Right renal cortex interstitium (tissue), 3 donors: Measurements from ENCODE around the gene ADAD2. TPM values are rescaled to one million over a fixed set of nuclear protein-coding genes. Genes with fewer than 3 reads are reported as not detected.

ENCODE experiments used
- DNase-seq, 3 donors: peaks; one replicate each; pipeline ENCODE4 v3.0.0-alpha.2; 2013; ENCODE audit warnings: low read depth in 3 of 3, low spot score in 2 of 3
- polyA plus RNA-seq, 3 donors: library from polyadenylated mRNA; unstranded; fragments of 120-200 nt; gene quantifications; one replicate each; pipeline ENCODE4 v1.2.1, GENCODE V29; 2013; ENCODE audit not compliant: insufficient read length in 3 of 3

ADAD2 gene
- polyA plus RNA-seq, 3 donors, result 0.44 TPM; not detected in 2

DNA sequence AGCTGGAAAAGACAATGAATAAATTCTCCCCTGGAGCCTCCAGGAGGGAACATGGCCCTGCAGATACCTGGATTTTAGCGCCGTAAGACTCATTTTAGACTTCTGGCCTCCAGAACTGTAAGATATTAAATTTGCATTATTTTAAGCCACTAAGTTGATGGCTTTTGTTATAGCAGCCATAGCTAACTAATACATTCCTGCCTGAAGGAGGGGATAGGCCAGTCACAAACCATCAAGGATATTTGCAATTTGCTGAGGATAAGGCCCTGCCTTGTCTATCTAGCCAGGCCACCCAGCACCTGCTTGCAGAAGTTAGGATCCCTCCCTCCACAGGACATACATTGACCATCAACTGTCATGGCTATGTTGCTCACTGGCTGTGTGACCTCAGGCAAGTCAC lies 53.8 kb downstream of the ADAD2 start:
- no peak for DNase-seq

DNA sequence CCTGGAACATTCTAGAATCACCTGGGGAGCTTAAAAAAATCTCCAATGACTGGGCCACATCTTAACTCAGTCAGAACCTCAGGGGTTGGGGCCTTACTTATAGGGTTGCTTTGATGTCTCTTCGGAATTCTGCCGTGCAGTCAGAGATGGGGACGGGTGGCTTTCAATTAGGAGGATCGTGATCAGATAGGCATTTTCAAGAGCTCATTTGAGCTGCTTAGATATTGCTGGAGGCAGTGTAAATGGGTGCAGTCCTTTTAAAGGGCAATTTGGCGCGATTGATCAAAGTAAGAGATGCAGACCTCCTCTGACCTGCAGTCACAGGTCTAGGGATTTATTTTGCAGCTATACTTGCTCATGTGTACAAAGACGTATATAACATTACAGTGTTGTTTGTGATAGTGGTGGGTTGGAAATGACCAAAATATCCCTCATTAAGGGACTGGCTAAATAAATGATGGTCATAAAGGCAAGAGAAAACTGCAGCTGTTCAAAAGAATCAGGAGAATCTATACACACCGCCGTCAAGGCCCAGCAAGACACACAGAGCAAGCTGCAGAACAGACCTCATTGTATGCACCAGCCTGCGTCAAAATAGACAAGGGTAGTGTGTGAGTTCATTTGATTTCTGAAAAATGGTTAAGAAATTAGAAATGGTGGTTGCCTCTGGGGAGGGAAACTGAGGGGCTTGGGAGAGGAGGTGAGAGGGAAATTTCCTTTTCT lies 55.2 kb downstream of the ADAD2 start:
- no peak for DNase-seq

DNA sequence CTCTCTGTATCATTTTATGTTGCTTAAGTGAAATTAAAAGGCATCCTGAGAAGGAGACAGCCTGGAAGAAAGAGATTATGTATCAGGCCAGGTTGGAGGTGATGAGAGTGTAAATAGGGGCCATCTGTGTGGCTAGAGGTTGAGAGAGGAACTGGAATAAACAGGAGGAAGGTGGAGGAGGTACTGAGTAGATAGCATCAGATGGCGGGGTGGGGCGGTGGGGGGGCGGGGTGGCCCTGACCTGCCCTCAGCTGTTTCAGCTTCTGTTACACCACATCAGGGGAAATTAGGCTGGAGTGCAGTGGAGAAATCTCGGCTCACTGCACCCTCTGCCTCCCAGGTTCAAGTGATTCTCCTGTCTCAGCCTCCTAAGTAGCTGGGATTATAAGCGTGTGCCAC lies 55.7 kb downstream of the ADAD2 start:
- no peak for DNase-seq

Other genes starting within 250 kb of the ADAD2 start
- gene OSGIN1, start 237.9 kb upstream of the ADAD2 start, polyA plus RNA-seq, result under 1 TPM; 0.33 to 0.48 (median 0.47) TPM
- 1 to 10 TPM; 1.5 to 3.5 (median 1.6) TPM for gene NECAB2, start 222.9 kb upstream of the ADAD2 start, polyA plus RNA-seq
- under 1 TPM in 1 of 3 donors, not detected in 2; 0.17 TPM for gene SLC38A8, start 148.4 kb upstream of the ADAD2 start, polyA plus RNA-seq
- gene MBTPS1, start 74.2 kb upstream of the ADAD2 start, polyA plus RNA-seq, result 100 to 1,000 TPM; 106 to 107 (median 106) TPM
- 10 to 100 TPM; 43.9 to 59.1 (median 48.5) TPM for gene HSDL1, start 46.0 kb upstream of the ADAD2 start, polyA plus RNA-seq
- gene DNAAF1, start 45.8 kb upstream of the ADAD2 start, polyA plus RNA-seq, result 1 to 10 TPM; 2.6 to 3.1 (median 2.9) TPM
- 10 to 100 TPM; 21.5 to 31.1 (median 26.9) TPM for gene TAF1C, start 4.1 kb upstream of the ADAD2 start, polyA plus RNA-seq
- gene KCNG4, start 48.9 kb downstream of the ADAD2 start, polyA plus RNA-seq, result under 1 TPM in 1 of 3 donors, not detected in 2; 0.07 TPM
- 1 to 10 TPM; 2.7 to 3.5 (median 3.1) TPM for gene WFDC1, start 103.7 kb downstream of the ADAD2 start, polyA plus RNA-seq
- under 1 TPM; 0.32 to 0.96 (median 0.75) TPM for gene ATP2C2, start 177.4 kb downstream of the ADAD2 start, polyA plus RNA-seq